B cell (primary cell): Measurements from ENCODE around the gene PARD6G. TPM values are rescaled to one million over a fixed set of nuclear protein-coding genes. Genes with fewer than 3 reads are reported as not detected.

Experiments
- ATAC-seq: fragments of 200-7000 bp; cut with Tn5 transposase; one replicate; pipeline ENCODE4 v1.10.0; 2021; ENCODE audit warnings: low read depth, mild to moderate bottlenecking, moderate number of reproducible peaks, moderate library complexity
- CTCF ChIA-PET: fragments of 350-600 bp; sonication (Branson Sonifier 250); formaldehyde crosslinking; loops from one replicate; lab custom pipeline; 2021; ENCODE audit warnings: antibody characterized with exemption, inconsistent platforms; lab: Charles Lee
- POLR2A ChIA-PET: fragments of 350-600 bp; sonication (Branson Sonifier 250); formaldehyde crosslinking; loops from one replicate; lab custom pipeline; 2021; ENCODE audit warnings: antibody characterized with exemption; lab: Charles Lee
- DNase-seq: peaks from one replicate; pipeline ENCODE4 v3.0.0; 2013
- H2AFZ ChIP-seq: 2 replicates; pipeline ENCODE4 v1.6.1; 2012; ENCODE audit warnings: mild to moderate bottlenecking, low read depth, low read length; ENCODE audit not compliant: insufficient read depth, poor library complexity, severe bottlenecking
- H3K27ac ChIP-seq, 2 donors: 1 replicate in 1 of 2; 2 replicates in 1 of 2; pipeline ENCODE4 v1.5.1; 2012 to 2013; ENCODE audit warnings: low read length in 2 of 2, mild to moderate bottlenecking in 2 of 2, moderate library complexity in 1 of 2
- H3K27me3 ChIP-seq, 4 experiments: fragments of 200-600 bp in 1 of 4; sonication (generic) in 1 of 4; replicated peaks in 1 of 4; 1 replicate in 2 of 4; 2 replicates in 2 of 4; pipeline versions ENCODE4 v1.6.1 to v1.7.0; 2013 to 2016; ENCODE audit warnings: low read length in 3 of 4, mild to moderate bottlenecking in 2 of 4, mixed read lengths in 1 of 4, moderate library complexity in 1 of 4; ENCODE audit not compliant: insufficient read depth in 4 of 4, control insufficient read depth in 3 of 4; ENCODE audit errors: control extremely low read depth in 1 of 4
- H3K36me3 ChIP-seq, 2 experiments: replicated peaks in 1 of 2; 1 replicate in 1 of 2; 2 replicates in 1 of 2; pipeline versions ENCODE4 v1.6.1 to v1.7.1; 2013; ENCODE audit warnings: low read length in 1 of 2; ENCODE audit not compliant: insufficient read depth in 2 of 2, control insufficient read depth in 1 of 2; ENCODE audit errors: control extremely low read depth in 1 of 2, extremely low read depth in 1 of 2
- H3K4me1 ChIP-seq, 2 donors: fragments of 200-600 bp in 1 of 2; sonication (generic) in 1 of 2; 1 replicate in 1 of 2; 2 replicates in 1 of 2; pipeline versions ENCODE4 v1.5.1 to v1.6.1; 2013 to 2017; ENCODE audit warnings: low read length in 2 of 2; ENCODE audit not compliant: control insufficient read depth in 2 of 2, insufficient read depth in 2 of 2
- H3K4me2 ChIP-seq: replicated peaks from 2 replicates; pipeline ENCODE3; 2012; ENCODE audit warnings: mild to moderate bottlenecking, low read depth, low read length; ENCODE audit not compliant: poor library complexity, severe bottlenecking
- H3K4me3 ChIP-seq, 5 experiments: fragments of 200-600 bp in 1 of 5; sonication (generic) in 1 of 5; 1 replicate in 3 of 5; 2 replicates in 2 of 5; pipeline versions ENCODE4 v1.5.1 to v1.7.0; 2011 to 2016; ENCODE audit warnings: low read length in 4 of 5, mild to moderate bottlenecking in 4 of 5, low read depth in 2 of 5, control low read depth in 1 of 5, moderate library complexity in 1 of 5; ENCODE audit not compliant: insufficient read depth in 1 of 5; ENCODE audit errors: control extremely low read depth in 1 of 5, extremely low read depth in 1 of 5
- H3K79me2 ChIP-seq: fragments of 200-600 bp; sonication (generic); one replicate; pipeline ENCODE4 v1.6.0; 2016; ENCODE audit warnings: low read length; ENCODE audit not compliant: control insufficient read depth, insufficient read depth
- H3K9ac ChIP-seq: fragments of 200-600 bp; sonication (generic); 2 replicates; pipeline ENCODE4 v1.6.1; 2017; ENCODE audit warnings: mild to moderate bottlenecking, low read length, moderate library complexity
- H3K9me3 ChIP-seq, 3 donors: one replicate each; pipeline versions ENCODE4 v1.6.1 to v1.7.1; 2013; ENCODE audit warnings: low read length in 2 of 3; ENCODE audit not compliant: control insufficient read depth in 2 of 3, insufficient read depth in 1 of 3; ENCODE audit errors: control extremely low read depth in 1 of 3
- H4K20me1 ChIP-seq: 2 replicates; pipeline ENCODE4 v1.6.0; 2012; ENCODE audit warnings: mild to moderate bottlenecking, low read length; ENCODE audit not compliant: insufficient read depth, control insufficient read depth, poor library complexity, severe bottlenecking
- H3K27ac Mint-ChIP-seq: one replicate; pipeline ENCODE4 v1.8.0; 2021; ENCODE audit warnings: mixed read lengths
- H3K27me3 Mint-ChIP-seq: one replicate; pipeline ENCODE4 v1.8.0; 2021; ENCODE audit warnings: mixed read lengths
- H3K4me1 Mint-ChIP-seq: one replicate; pipeline ENCODE4 v1.8.0; 2021; ENCODE audit warnings: mixed read lengths
- H3K4me3 Mint-ChIP-seq: one replicate; pipeline ENCODE4 v1.8.0; 2021; ENCODE audit warnings: mixed read lengths
- H3K9me3 Mint-ChIP-seq: one replicate; pipeline ENCODE4 v1.8.0; 2022; ENCODE audit warnings: mixed read lengths; ENCODE audit not compliant: insufficient read depth
- EZH2 ChIP-seq: IDR thresholded peaks from 2 replicates; pipeline ENCODE4 v1.6.1; 2012; ENCODE audit warnings: borderline replicate concordance, low read depth, mild to moderate bottlenecking, moderate library complexity, low read length; ENCODE audit not compliant: insufficient read depth, poor library complexity, severe bottlenecking
- WGBS: methylation state at CpG from one replicate; pipeline ENCODE4 v1.1.5; 2013; ENCODE audit warnings: missing lambda C conversion rate; ENCODE audit not compliant: insufficient coverage; 5-methylcytosine and 5-hydroxymethylcytosine counted together
- intact Hi-C: fragments of 100-400 bp; cut with micrococcal nuclease; formaldehyde crosslinking; loops from one replicate; pipeline ENCODE4 v1.10.0; 2022
- polyA plus RNA-seq: library from polyadenylated mRNA; depleted of rRNA; stranded (reverse); fragments of >200 nt; gene quantifications from 2 replicates; pipeline ENCODE4 v1.2.3, GENCODE V29; 2012
- total RNA-seq, 2 donors: library from RNA; stranded (reverse); fragments of 120-200 nt in 1 of 2; gene quantifications; 1 replicate in 1 of 2; 2 replicates in 1 of 2; pipeline versions ENCODE4 v1.2.3 to v1.2.4, GENCODE V29; 2013 to 2022
- TF ChIP-seq, protein P1 (sequence below): fragments of 200-600 bp; IDR thresholded peaks from one replicate; pipeline ENCODE4 v1.8.0; 2022; ENCODE audit warnings: antibody characterized with exemption, mild to moderate bottlenecking

The PARD6G gene
- total and polyA plus RNA-seq, 2 donors (not counting 1 experiment from before 2014, with no cell fraction given): not detected

GRCh38 chr18:80233201-80233835, 14.0 kb downstream of the PARD6G start:
- Mint-ChIP-seq H3K4me3 (no peak overlapping the region), H3K4me1 (no peaks in the 10 kb centered on the region), H3K27ac (no peak overlapping the region), H3K9me3 (no peaks in the 10 kb centered on the region), H3K27me3 (peaks cover 6% of the 10 kb centered on the region)
- TF ChIP-seq EZH2: no peak
- TF ChIP-seq, protein P1, sequence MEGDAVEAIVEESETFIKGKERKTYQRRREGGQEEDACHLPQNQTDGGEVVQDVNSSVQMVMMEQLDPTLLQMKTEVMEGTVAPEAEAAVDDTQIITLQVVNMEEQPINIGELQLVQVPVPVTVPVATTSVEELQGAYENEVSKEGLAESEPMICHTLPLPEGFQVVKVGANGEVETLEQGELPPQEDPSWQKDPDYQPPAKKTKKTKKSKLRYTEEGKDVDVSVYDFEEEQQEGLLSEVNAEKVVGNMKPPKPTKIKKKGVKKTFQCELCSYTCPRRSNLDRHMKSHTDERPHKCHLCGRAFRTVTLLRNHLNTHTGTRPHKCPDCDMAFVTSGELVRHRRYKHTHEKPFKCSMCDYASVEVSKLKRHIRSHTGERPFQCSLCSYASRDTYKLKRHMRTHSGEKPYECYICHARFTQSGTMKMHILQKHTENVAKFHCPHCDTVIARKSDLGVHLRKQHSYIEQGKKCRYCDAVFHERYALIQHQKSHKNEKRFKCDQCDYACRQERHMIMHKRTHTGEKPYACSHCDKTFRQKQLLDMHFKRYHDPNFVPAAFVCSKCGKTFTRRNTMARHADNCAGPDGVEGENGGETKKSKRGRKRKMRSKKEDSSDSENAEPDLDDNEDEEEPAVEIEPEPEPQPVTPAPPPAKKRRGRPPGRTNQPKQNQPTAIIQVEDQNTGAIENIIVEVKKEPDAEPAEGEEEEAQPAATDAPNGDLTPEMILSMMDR: no peak
- Histone ChIP-seq H3K79me2 (no peaks in the 10 kb centered on the region), H3K9ac (no peak overlapping the region), H3K27ac (no peak overlapping the region), H2AFZ (no peak overlapping the region), H3K4me1 (no peaks in the 10 kb centered on the region), H3K36me3 (no peaks in the 10 kb centered on the region), H3K9me3 (peaks cover 0 to 6% (median 0%) of the 10 kb centered on the region in 3 donors), H3K4me3 (no peak overlapping the region), H4K20me1 (no peaks in the 10 kb centered on the region), H3K4me2 (no peak overlapping the region), H3K27me3 (peaks cover 0 to 2% (median 0%) of the 10 kb centered on the region in 4 experiments)
- WGBS: 89% methylated on average over 7 of the region's 7 CpGs
- DNase-seq (no peak), ATAC-seq (no peak)
- ChIA-PET POLR2A (no interaction called here), CTCF (no interaction called here)
- intact Hi-C loops: no loop called here

DNA sequence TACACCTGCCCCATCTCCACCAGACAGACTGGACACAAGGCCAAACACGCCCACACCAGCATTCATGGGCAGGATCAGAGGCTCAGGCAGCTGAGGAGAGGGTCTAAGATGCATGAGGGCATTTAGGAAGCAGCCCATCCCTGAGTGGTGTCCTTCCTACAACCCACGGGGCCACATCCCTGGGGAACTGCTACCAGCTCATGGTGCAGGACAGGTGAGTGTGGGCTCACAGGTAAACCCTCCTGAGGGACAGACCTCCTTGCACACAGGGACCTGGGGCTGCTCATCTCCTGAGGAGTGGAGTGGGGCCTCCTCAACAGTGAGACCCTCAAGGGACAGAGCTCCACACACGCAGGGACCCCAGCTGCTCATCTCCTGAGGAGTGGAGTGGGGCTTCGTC, 14.6 kb downstream of the PARD6G start:
- Mint-ChIP-seq H3K4me3 (no peak overlapping the region), H3K9me3 (no peaks in the 10 kb centered on the region), H3K27ac (no peak overlapping the region), H3K4me1 (no peaks in the 10 kb centered on the region), H3K27me3 (peaks cover 6% of the 10 kb centered on the region)
- intact Hi-C loops: no loop called here
- ChIA-PET POLR2A (no interaction called here), CTCF (no interaction called here)
- Histone ChIP-seq H3K36me3 (no peaks in the 10 kb centered on the region), H3K9me3 (peaks cover 0 to 6% (median 0%) of the 10 kb centered on the region in 3 donors), H3K4me1 (no peaks in the 10 kb centered on the region), H3K27me3 (peaks cover 0 to 2% (median 0%) of the 10 kb centered on the region in 4 experiments), H3K4me2 (no peak overlapping the region), H3K4me3 (no peak overlapping the region), H2AFZ (no peak overlapping the region), H3K27ac (no peak overlapping the region), H3K9ac (no peak overlapping the region), H4K20me1 (no peaks in the 10 kb centered on the region), H3K79me2 (no peaks in the 10 kb centered on the region)
- no peak for TF ChIP-seq EZH2
- TF ChIP-seq, protein P1: no peak
- ATAC-seq: no peak
- 93% methylated on average over 3 of the region's 4 CpGs for WGBS
- no peak for DNase-seq
